HL-60 (cell line): Measurements from ENCODE around the gene UPP1.

Experiments used
- DNase-seq, 2 experiments: peaks; one replicate each; pipeline ENCODE4 v3.0.0-alpha.2; 2010 to 2020; ENCODE audit warnings: low read depth in 1 of 2, low spot score in 1 of 2
- H3K27ac ChIP-seq: fragments of 250-450 bp; sonication (Bioruptor Pico); replicated peaks from 2 replicates; pipeline ENCODE4 v1.5.1; 2020; ENCODE audit warnings: mild to moderate bottlenecking, moderate library complexity
- H3K27me3 ChIP-seq: fragments of 250-450 bp; sonication (Bioruptor Pico); 2 replicates; pipeline ENCODE4 v1.5.1; 2021; ENCODE audit warnings: mild to moderate bottlenecking, moderate library complexity; ENCODE audit not compliant: insufficient read depth, poor library complexity, severe bottlenecking
- H3K4me3 ChIP-seq: replicated peaks from 2 replicates; pipeline ENCODE4 v1.5.1; 2011; ENCODE audit warnings: mild to moderate bottlenecking, control low read depth, low read length; ENCODE audit not compliant: insufficient read depth
- CTCF ChIP-seq: IDR thresholded peaks from one replicate; pipeline ENCODE4 v1.5.1; 2011; ENCODE audit warnings: low read length, control low read depth, inconsistent platforms; ENCODE audit not compliant: insufficient read depth
- GABPA ChIP-seq: IDR thresholded peaks from 2 replicates; pipeline ENCODE4 v1.6.1; 2012; ENCODE audit warnings: low read depth
- POLR2AphosphoS5 ChIP-seq: IDR thresholded peaks from 2 replicates; pipeline ENCODE4 v1.6.1; 2012; ENCODE audit warnings: low read depth
- REST ChIP-seq: IDR thresholded peaks from 2 replicates; pipeline ENCODE4 v1.6.1; 2012; ENCODE audit warnings: low read depth; ENCODE audit not compliant: insufficient replicate concordance
- SPI1 ChIP-seq: IDR thresholded peaks from 2 replicates; pipeline ENCODE4 v1.6.1; 2012; ENCODE audit warnings: low read depth, mild to moderate bottlenecking, borderline replicate concordance

The UPP1 gene

GRCh38 chr7:48042216-48042615 lies 46.8 kb upstream of the UPP1 start:
- Histone ChIP-seq H3K4me3 (no peak overlapping the region), H3K27me3 (peaks cover 5% of the 10 kb centered on the region), H3K27ac (no peak overlapping the region)
- no peak for DNase-seq
- no peak for TF ChIP-seq REST
- TF ChIP-seq POLR2AphosphoS5: no peak
- TF ChIP-seq GABPA: no peak
- no peak for TF ChIP-seq SPI1

GRCh38 chr7:48042636-48043035 lies 46.4 kb upstream of the UPP1 start:
- Histone ChIP-seq H3K27ac (no peak overlapping the region), H3K27me3 (peaks cover 3% of the 10 kb centered on the region), H3K4me3 (no peak overlapping the region)
- no peak for DNase-seq
- no peak for TF ChIP-seq GABPA
- no peak for TF ChIP-seq CTCF
- no peak for TF ChIP-seq REST
- TF ChIP-seq SPI1: no peak
- TF ChIP-seq POLR2AphosphoS5: no peak

GRCh38 chr7:48045195-48045765 lies 43.8 kb upstream of the UPP1 start:
- no peak overlapping the region for H3K27ac ChIP-seq
- no peak for DNase-seq
- H3K4me3 ChIP-seq: no peak overlapping the region
- H3K27me3 ChIP-seq: no peaks in the 10 kb centered on the region
- TF ChIP-seq SPI1 (no peak), POLR2AphosphoS5 (no peak), CTCF (no peak), GABPA (no peak), REST (no peak)
